Ishikawa (cell line): Measurements from ENCODE around the gene PM20D2.

Experiments used
- CEBPB ChIP-seq: IDR thresholded peaks from 2 replicates; pipeline ENCODE4 v1.6.1; 2012
- CREB1 ChIP-seq: IDR thresholded peaks from 2 replicates; pipeline ENCODE4 v1.6.1; 2012; ENCODE audit warnings: low read depth
- EGR1 ChIP-seq: IDR thresholded peaks from 2 replicates; pipeline ENCODE4 v1.6.1; 2012
- EP300 ChIP-seq: IDR thresholded peaks from 2 replicates; pipeline ENCODE4 v1.6.1; 2012; ENCODE audit warnings: borderline replicate concordance
- FOXM1 ChIP-seq: IDR thresholded peaks from 2 replicates; pipeline ENCODE4 v1.6.1; 2012; ENCODE audit warnings: low read depth, borderline replicate concordance
- MAX ChIP-seq: IDR thresholded peaks from 2 replicates; pipeline ENCODE4 v1.6.1; 2012
- NFIC ChIP-seq: IDR thresholded peaks from 2 replicates; pipeline ENCODE4 v1.6.1; 2012
- RAD21 ChIP-seq: IDR thresholded peaks from 2 replicates; pipeline ENCODE4 v1.6.1; 2012; ENCODE audit warnings: low read depth
- TAF1 ChIP-seq: IDR thresholded peaks from 2 replicates; pipeline ENCODE4 v1.6.1; 2012; ENCODE audit warnings: low read depth, mild to moderate bottlenecking
- TCF12 ChIP-seq: IDR thresholded peaks from 2 replicates; pipeline ENCODE4 v1.6.1; 2012; ENCODE audit warnings: low read depth
- YY1 ChIP-seq: IDR thresholded peaks from 2 replicates; pipeline ENCODE4 v1.6.1; 2012; ENCODE audit warnings: low read depth
- ZBTB7A ChIP-seq: IDR thresholded peaks from 2 replicates; pipeline ENCODE4 v1.6.1; 2012; ENCODE audit warnings: low read depth
- TF ChIP-seq, protein P1 (sequence below): IDR thresholded peaks from 2 replicates; pipeline ENCODE4 v1.6.1; 2012
- TF ChIP-seq, protein P2 (sequence below): IDR thresholded peaks from 2 replicates; pipeline ENCODE4 v1.6.1; 2012; ENCODE audit warnings: low read depth, mild to moderate bottlenecking

DNA sequence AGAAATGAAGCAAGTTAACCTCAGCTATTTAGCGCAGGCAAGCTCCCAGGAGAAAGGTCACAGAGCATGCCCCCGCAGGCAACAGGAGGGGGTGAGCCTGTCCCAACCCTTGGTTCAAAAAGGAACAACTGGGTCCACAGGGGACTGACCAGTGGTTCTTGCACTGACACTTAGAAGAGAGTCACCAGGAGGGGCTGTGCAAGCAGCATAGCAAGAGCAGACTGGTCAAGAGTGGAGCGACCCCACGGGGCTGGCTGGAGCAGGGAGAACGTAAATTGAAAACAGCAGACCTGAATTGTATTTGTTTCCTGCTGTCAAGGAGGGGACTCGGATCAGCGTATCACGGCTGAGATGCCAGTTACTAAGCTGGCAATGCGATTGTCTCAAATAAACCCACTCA is 38.5 kb downstream of the PM20D2 start:
- TF ChIP-seq EP300 (no peak), RAD21 (no peak), YY1 (no peak), FOXM1 (no peak), NFIC (no peak), CEBPB (no peak), TAF1 (no peak), ZBTB7A (no peak), EGR1 (no peak), CREB1 (no peak), MAX (no peak), TCF12 (no peak)
- TF ChIP-seq, protein P1, sequence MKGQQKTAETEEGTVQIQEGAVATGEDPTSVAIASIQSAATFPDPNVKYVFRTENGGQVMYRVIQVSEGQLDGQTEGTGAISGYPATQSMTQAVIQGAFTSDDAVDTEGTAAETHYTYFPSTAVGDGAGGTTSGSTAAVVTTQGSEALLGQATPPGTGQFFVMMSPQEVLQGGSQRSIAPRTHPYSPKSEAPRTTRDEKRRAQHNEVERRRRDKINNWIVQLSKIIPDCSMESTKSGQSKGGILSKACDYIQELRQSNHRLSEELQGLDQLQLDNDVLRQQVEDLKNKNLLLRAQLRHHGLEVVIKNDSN: no peak
- TF ChIP-seq, protein P2, sequence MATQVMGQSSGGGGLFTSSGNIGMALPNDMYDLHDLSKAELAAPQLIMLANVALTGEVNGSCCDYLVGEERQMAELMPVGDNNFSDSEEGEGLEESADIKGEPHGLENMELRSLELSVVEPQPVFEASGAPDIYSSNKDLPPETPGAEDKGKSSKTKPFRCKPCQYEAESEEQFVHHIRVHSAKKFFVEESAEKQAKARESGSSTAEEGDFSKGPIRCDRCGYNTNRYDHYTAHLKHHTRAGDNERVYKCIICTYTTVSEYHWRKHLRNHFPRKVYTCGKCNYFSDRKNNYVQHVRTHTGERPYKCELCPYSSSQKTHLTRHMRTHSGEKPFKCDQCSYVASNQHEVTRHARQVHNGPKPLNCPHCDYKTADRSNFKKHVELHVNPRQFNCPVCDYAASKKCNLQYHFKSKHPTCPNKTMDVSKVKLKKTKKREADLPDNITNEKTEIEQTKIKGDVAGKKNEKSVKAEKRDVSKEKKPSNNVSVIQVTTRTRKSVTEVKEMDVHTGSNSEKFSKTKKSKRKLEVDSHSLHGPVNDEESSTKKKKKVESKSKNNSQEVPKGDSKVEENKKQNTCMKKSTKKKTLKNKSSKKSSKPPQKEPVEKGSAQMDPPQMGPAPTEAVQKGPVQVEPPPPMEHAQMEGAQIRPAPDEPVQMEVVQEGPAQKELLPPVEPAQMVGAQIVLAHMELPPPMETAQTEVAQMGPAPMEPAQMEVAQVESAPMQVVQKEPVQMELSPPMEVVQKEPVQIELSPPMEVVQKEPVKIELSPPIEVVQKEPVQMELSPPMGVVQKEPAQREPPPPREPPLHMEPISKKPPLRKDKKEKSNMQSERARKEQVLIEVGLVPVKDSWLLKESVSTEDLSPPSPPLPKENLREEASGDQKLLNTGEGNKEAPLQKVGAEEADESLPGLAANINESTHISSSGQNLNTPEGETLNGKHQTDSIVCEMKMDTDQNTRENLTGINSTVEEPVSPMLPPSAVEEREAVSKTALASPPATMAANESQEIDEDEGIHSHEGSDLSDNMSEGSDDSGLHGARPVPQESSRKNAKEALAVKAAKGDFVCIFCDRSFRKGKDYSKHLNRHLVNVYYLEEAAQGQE: no peak
